HCT116 (cell line): Measurements from ENCODE around the gene LTBP1. TPM values are rescaled to one million over a fixed set of nuclear protein-coding genes. Genes with fewer than 3 reads are reported as not detected.

Experiments used
- ATAC-seq: fragments of 200-7000 bp; cut with Tn5 transposase; 2 replicates; pipeline ENCODE4 v1.9.1; 2020; ENCODE audit warnings: mild to moderate bottlenecking, moderate library complexity
- BruUV-seq: library from RNA; stranded (reverse); fragments of 400-500 nt; replicated peaks from 2 replicates; lab custom pipeline; 2021; lab: Mats Ljungman, UMichigan
- CTCF ChIA-PET: fragments of 300-600 bp; sonication (Branson Sonifier 250); formaldehyde crosslinking; loops from one replicate; lab custom pipeline; 2021; ENCODE audit warnings: antibody characterized with exemption; lab: Charles Lee
- POLR2A ChIA-PET: fragments of 300-600, 350-600 bp; sonication (Branson Sonifier 250); formaldehyde crosslinking; loops from one replicate; lab custom pipeline; 2021; ENCODE audit warnings: antibody characterized with exemption; lab: Charles Lee
- RAD21 ChIA-PET, 2 experiments: fragments of 300-600 bp; sonication (Branson Sonifier 250); formaldehyde crosslinking; loops; one replicate each; lab custom pipeline; 2023; ENCODE audit warnings: low total read pairs in 2 of 2; ENCODE audit not compliant: uncharacterized antibody in 2 of 2, unreplicated experiment in 2 of 2, low non-redundant PET in 1 of 2; lab: Charles Lee
- DNase-seq: peaks from one replicate; pipeline ENCODE4 v3.0.0-alpha.2; 2010; ENCODE audit warnings: low read depth, low spot score
- H2AFZ ChIP-seq: fragments of 200-600 bp; shearing (Covaris generic), sonication (generic); 2 replicates; pipeline ENCODE4 v1.6.1; 2017; ENCODE audit warnings: low read depth, mixed run types, mixed read lengths, antibody characterized with exemption, low read length; ENCODE audit not compliant: poor library complexity, severe bottlenecking
- H3K27ac ChIP-seq: 2 replicates; pipeline ENCODE4 v1.5.1; 2012; ENCODE audit warnings: low read depth, low read length
- H3K27me3 ChIP-seq: fragments of 200-600 bp; sonication (generic); 2 replicates; pipeline ENCODE4 v1.6.1; 2016; ENCODE audit warnings: mixed run types, low read length, mixed read lengths; ENCODE audit not compliant: insufficient read depth
- H3K36me3 ChIP-seq, 2 experiments: fragments of 200-500 bp in 1 of 2; fragments of 200-600 bp in 1 of 2; sonication (Bioruptor generic) in 1 of 2; sonication (generic) in 1 of 2; 2 replicates each; pipeline versions ENCODE4 v1.5.1 to v1.6.1; 2014 to 2016; ENCODE audit warnings: low read length in 2 of 2, inconsistent platforms in 1 of 2, mixed read lengths in 1 of 2, mixed run types in 1 of 2; ENCODE audit not compliant: insufficient read depth in 2 of 2, control insufficient read depth in 1 of 2
- H3K4me1 ChIP-seq, 2 experiments: fragments of 200-600 bp in 1 of 2; sonication (generic) in 1 of 2; 2 replicates each; pipeline versions ENCODE4 v1.5.1 to v1.6.1; 2012 to 2017; ENCODE audit warnings: low read length in 2 of 2, inconsistent platforms in 1 of 2, mild to moderate bottlenecking in 1 of 2, mixed read lengths in 1 of 2, mixed run types in 1 of 2, moderate library complexity in 1 of 2; ENCODE audit not compliant: insufficient read depth in 2 of 2, control insufficient read depth in 1 of 2
- H3K4me2 ChIP-seq: fragments of 200-600 bp; sonication (generic); 2 replicates; pipeline ENCODE4 v1.6.1; 2017; ENCODE audit warnings: mixed run types, low read length, mixed read lengths
- H3K4me3 ChIP-seq, 2 experiments: fragments of 200-600 bp in 1 of 2; sonication (generic) in 1 of 2; replicated peaks in 1 of 2; 2 replicates each; pipeline ENCODE4 v1.5.1; 2011 to 2016; ENCODE audit warnings: low read length in 2 of 2, control low read depth in 1 of 2, low read depth in 1 of 2, mild to moderate bottlenecking in 1 of 2, mixed read lengths in 1 of 2, mixed run types in 1 of 2
- H3K79me2 ChIP-seq: fragments of 200-600 bp; sonication (generic); 2 replicates; pipeline ENCODE4 v1.6.1; 2017; ENCODE audit warnings: mild to moderate bottlenecking, mixed run types, low read length, moderate library complexity, mixed read lengths; ENCODE audit not compliant: insufficient read depth
- H3K9ac ChIP-seq: fragments of 200-600 bp; sonication (generic); 2 replicates; pipeline ENCODE4 v1.6.1; 2016; ENCODE audit warnings: low read length, mixed read lengths
- H3K9me2 ChIP-seq: fragments of 200-600 bp; sonication (generic), shearing (Covaris generic); 2 replicates; pipeline ENCODE4 v1.6.1; 2017; ENCODE audit warnings: mixed run types, mild to moderate bottlenecking, moderate library complexity; ENCODE audit not compliant: insufficient read depth
- H3K9me3 ChIP-seq, 2 experiments: fragments of 200-500 bp in 1 of 2; fragments of 200-600 bp in 1 of 2; sonication (Bioruptor generic) in 1 of 2; sonication (generic) in 1 of 2; 2 replicates each; pipeline ENCODE4 v1.6.1; 2014 to 2017; ENCODE audit warnings: low read length in 2 of 2, mixed read lengths in 2 of 2, inconsistent platforms in 1 of 2, low read depth in 1 of 2, mild to moderate bottlenecking in 1 of 2, mixed run types in 1 of 2, moderate library complexity in 1 of 2; ENCODE audit not compliant: control insufficient read depth in 1 of 2, insufficient read depth in 1 of 2
- H4K20me1 ChIP-seq: fragments of 200-600 bp; sonication (generic), shearing (Covaris generic); 2 replicates; pipeline ENCODE4 v1.6.1; 2017; ENCODE audit warnings: mixed run types, mild to moderate bottlenecking, moderate library complexity; ENCODE audit not compliant: insufficient read depth
- ATF3 ChIP-seq: IDR thresholded peaks from 2 replicates; pipeline ENCODE4 v1.6.1; 2012
- CBX3 ChIP-seq: IDR thresholded peaks from 2 replicates; pipeline ENCODE4 v1.6.1; 2012; ENCODE audit warnings: low read depth
- CEBPB ChIP-seq: IDR thresholded peaks from 2 replicates; pipeline ENCODE4 v1.6.1; 2012; ENCODE audit warnings: low read depth
- ELF1 ChIP-seq: IDR thresholded peaks from 2 replicates; pipeline ENCODE4 v1.6.1; 2012; ENCODE audit warnings: low read depth, borderline replicate concordance
- EZH2 ChIP-seq: fragments of 200-600 bp; sonication (generic); IDR thresholded peaks from 2 replicates; pipeline ENCODE4 v1.6.1; 2017; ENCODE audit warnings: antibody characterized with exemption, mixed run types
- JUND ChIP-seq: IDR thresholded peaks from 2 replicates; pipeline ENCODE4 v1.6.1; 2012
- POLR2A ChIP-seq: IDR thresholded peaks from 2 replicates; pipeline ENCODE4 v1.7.0; 2011; ENCODE audit warnings: borderline replicate concordance; ENCODE audit not compliant: insufficient read depth, insufficient read length; ENCODE audit errors: extremely low read depth
- TCF7L2 ChIP-seq: IDR thresholded peaks from 2 replicates; pipeline ENCODE4 v1.7.0; 2011; ENCODE audit warnings: borderline replicate concordance, inconsistent platforms; ENCODE audit not compliant: insufficient read depth, insufficient read length; ENCODE audit errors: extremely low read depth
- intact Hi-C: fragments of 100-400 bp; cut with micrococcal nuclease; formaldehyde crosslinking; loops from 2 replicates; pipeline ENCODE4 v1.10.0; 2022
- total RNA-seq: library from RNA; stranded (reverse); gene quantifications from one replicate; pipeline ENCODE4 v1.2.1, GENCODE V29; 2021; ENCODE audit not compliant: unreplicated experiment

The LTBP1 gene
- total RNA-seq, 1 experiment from 2014 or later = 5.1 TPM

- no peak overlapping the region for H3K27ac ChIP-seq
- H3K36me3 ChIP-seq = no peaks in the 10 kb centered on the region
- H3K79me2 ChIP-seq = no peaks in the 10 kb centered on the region
- H3K9me3 ChIP-seq = no peaks in the 10 kb centered on the region
- H2AFZ ChIP-seq = no peak overlapping the region
- no peak overlapping the region for H3K9ac ChIP-seq
- no peak overlapping the region for H3K4me2 ChIP-seq
- H3K4me1 ChIP-seq = peaks cover 5 to 8% of the 10 kb centered on the region in 2 experiments; a peak in 2 of 4 replicates
- H3K9me2 ChIP-seq = no peaks in the 10 kb centered on the region
- intact Hi-C loops = no loop called here
- BruUV-seq = no TSS peak
- no peaks in the 10 kb centered on the region for H3K27me3 ChIP-seq
- ChIA-PET RAD21 (no interaction called here), POLR2A (no interaction called here), CTCF (no interaction called here)
- DNase-seq (no peak), ATAC-seq (no peak)
- H3K4me3 ChIP-seq = no peak overlapping the region
- H4K20me1 ChIP-seq = no peaks in the 10 kb centered on the region
- no peak for TF ChIP-seq JUND
- TF ChIP-seq ELF1 = no peak
These were observed 345.3 kb downstream of the LTBP1 start for GRCh38 chr2:33292063-33292462.

GRCh38 chr2:33292981-33293595 lies 346.3 kb downstream of the LTBP1 start:
- ChIA-PET CTCF (no interaction called here), POLR2A (no interaction called here), RAD21 (no interaction called here)
- Histone ChIP-seq H4K20me1 (no peaks in the 10 kb centered on the region), H3K4me2 (no peak overlapping the region), H3K9me2 (no peaks in the 10 kb centered on the region), H2AFZ (no peak overlapping the region), H3K27ac (no peak overlapping the region), H3K27me3 (no peaks in the 10 kb centered on the region), H3K36me3 (no peaks in the 10 kb centered on the region), H3K4me3 (no peak overlapping the region), H3K9me3 (no peaks in the 10 kb centered on the region), H3K9ac (no peak overlapping the region), H3K79me2 (no peaks in the 10 kb centered on the region), H3K4me1 (peaks cover 5 to 8% of the 10 kb centered on the region in 2 experiments; a peak in 2 of 4 replicates)
- DNase-seq (no peak), ATAC-seq (no peak)
- TF ChIP-seq TCF7L2 (no peak), CBX3 (no peak), POLR2A (no peak), ATF3 (no peak), CEBPB (no peak), EZH2 (no peak), JUND (no peak)
- BruUV-seq = no TSS peak
- intact Hi-C loops = no loop called here
